Smooth muscle cell (in vitro differentiated cells): ENCODE results near the gene OR9A2. TPM values are rescaled to one million over a fixed set of nuclear protein-coding genes. Genes with fewer than 3 reads are reported as not detected.
A peak's percentile ranks its signal among the peaks of the same experiment; 100 is the strongest.

ENCODE experiments used
- DNase-seq: peaks from one replicate; lab custom pipeline; 2025; ENCODE audit not compliant: unreplicated experiment; lab: John Stamatoyannopoulos, UW
- H2AFZ ChIP-seq: fragments of 200-600 bp; sonication (generic); 2 replicates; pipeline ENCODE4 v1.6.0; 2016; ENCODE audit warnings: antibody characterized with exemption, low read depth, mild to moderate bottlenecking
- H3F3A ChIP-seq: fragments of 200-600 bp; sonication (generic); 2 replicates; pipeline ENCODE4 v1.6.0; 2017; ENCODE audit warnings: antibody characterized with exemption, low read depth
- H3K27ac ChIP-seq: fragments of 200-600 bp; sonication (generic); 2 replicates; pipeline ENCODE4 v1.5.1; 2016; ENCODE audit warnings: low read depth, mild to moderate bottlenecking
- H3K27me3 ChIP-seq: fragments of 200-600 bp; sonication (generic); 2 replicates; pipeline ENCODE4 v1.6.1; 2016; ENCODE audit warnings: low read depth, mild to moderate bottlenecking
- H3K36me3 ChIP-seq: fragments of 200-600 bp; sonication (generic); 2 replicates; pipeline ENCODE4 v1.5.1; 2016; ENCODE audit warnings: low read depth
- H3K4me1 ChIP-seq: fragments of 200-600 bp; sonication (generic); 2 replicates; pipeline ENCODE4 v1.5.1; 2016; ENCODE audit warnings: low read depth
- H3K4me2 ChIP-seq: fragments of 200-600 bp; sonication (generic); 2 replicates; pipeline ENCODE4 v1.6.0; 2016; ENCODE audit warnings: mild to moderate bottlenecking
- H3K4me3 ChIP-seq: fragments of 200-600 bp; sonication (generic); 2 replicates; pipeline ENCODE4 v1.5.1; 2016; ENCODE audit warnings: mild to moderate bottlenecking
- H3K79me2 ChIP-seq: fragments of 200-600 bp; sonication (generic); 2 replicates; pipeline ENCODE4 v1.6.0; 2016; ENCODE audit warnings: low read depth, mild to moderate bottlenecking
- H3K9ac ChIP-seq: fragments of 200-600 bp; sonication (generic); 2 replicates; pipeline ENCODE4 v1.6.0; 2016; ENCODE audit warnings: low read depth
- H3K9me3 ChIP-seq: fragments of 200-600 bp; sonication (generic); replicated peaks from 2 replicates; pipeline ENCODE4 v1.5.1; 2016; ENCODE audit warnings: low read depth
- H4K20me1 ChIP-seq: fragments of 200-600 bp; sonication (generic); 2 replicates; pipeline ENCODE4 v1.6.0; 2016; ENCODE audit warnings: low read depth
- CTCF ChIP-seq: fragments of 200-600 bp; sonication (generic); IDR thresholded peaks from 2 replicates; pipeline ENCODE4 v1.5.1; 2017; ENCODE audit warnings: borderline replicate concordance, mild to moderate bottlenecking, antibody characterized with exemption; ENCODE audit not compliant: insufficient read depth, poor library complexity, severe bottlenecking
- WGBS: methylation state at CpG from one replicate; pipeline ENCODE4 v1.1.7; 2016; ENCODE audit warnings: low lambda C conversion rate; 5-methylcytosine and 5-hydroxymethylcytosine counted together
- polyA plus RNA-seq: library from polyadenylated mRNA; unstranded; fragments of >200 nt; fragmentation: Nextera tagmentation; extraction: Ambion mirVana; gene quantifications from 2 replicates; pipeline ENCODE4 v1.2.1, GENCODE V29; 2016
- total RNA-seq: library from RNA; depleted of rRNA; stranded (reverse); fragments of >200 nt; gene quantifications from 2 replicates; pipeline ENCODE4 v1.2.3, GENCODE V29; 2014

OR9A2 gene
- total and polyA plus RNA-seq, 2 experiments from 2014 or later: 0.45 TPM; not detected in 1

- peak overlapping the region; percentile 76 for H2AFZ ChIP-seq
- H3F3A ChIP-seq: no peaks in the 10 kb centered on the region
- H3K36me3 ChIP-seq: no peaks in the 10 kb centered on the region
- no peaks in the 10 kb centered on the region for H3K9me3 ChIP-seq
- H3K4me1 ChIP-seq: no peaks in the 10 kb centered on the region
- no peak overlapping the region for H3K27ac ChIP-seq
- no peaks in the 10 kb centered on the region for H3K79me2 ChIP-seq
- DNase-seq: no peak
- peak overlapping the region; percentile 48 for H3K4me2 ChIP-seq
- TF ChIP-seq CTCF: no peak
- no peaks in the 10 kb centered on the region for H4K20me1 ChIP-seq
- H3K9ac ChIP-seq: no peak overlapping the region
- 84% methylated on average over 5 of the region's 5 CpGs for WGBS
- no peak overlapping the region for H3K4me3 ChIP-seq
- H3K27me3 ChIP-seq: peaks cover 12% of the 10 kb centered on the region
Observed at GRCh38 chr7:143002898-143003297, 24.0 kb downstream of the OR9A2 start.

- WGBS: 48% methylated on average over 3 of the region's 3 CpGs
Observed at GRCh38 chr7:143002106-143002505, 24.8 kb downstream of the OR9A2 start.

GRCh38 chr7:143000648-143001047, 26.3 kb downstream of the OR9A2 start:
- no peak overlapping the region for H3K27ac ChIP-seq
- H2AFZ ChIP-seq: no peak overlapping the region
- H3F3A ChIP-seq: no peaks in the 10 kb centered on the region
- H3K4me2 ChIP-seq: no peak overlapping the region
- no peaks in the 10 kb centered on the region for H3K4me1 ChIP-seq
- H3K27me3 ChIP-seq: peaks cover 9% of the 10 kb centered on the region
- WGBS: 90% methylated on average over 2 of the region's 2 CpGs
- no peak overlapping the region for H3K4me3 ChIP-seq
- H3K79me2 ChIP-seq: no peaks in the 10 kb centered on the region
- H3K9ac ChIP-seq: no peak overlapping the region
- no peak for TF ChIP-seq CTCF
- H4K20me1 ChIP-seq: no peaks in the 10 kb centered on the region
- H3K9me3 ChIP-seq: no peaks in the 10 kb centered on the region
- no peaks in the 10 kb centered on the region for H3K36me3 ChIP-seq
- no peak for DNase-seq

More at GRCh38 chr7:143002106-143002505, 24.8 kb downstream of the OR9A2 start:
- no peak overlapping the region for H2AFZ ChIP-seq
- no peaks in the 10 kb centered on the region for H3K4me1 ChIP-seq
- no peaks in the 10 kb centered on the region for H3K79me2 ChIP-seq
- peaks cover 12% of the 10 kb centered on the region for H3K27me3 ChIP-seq
- H3K4me2 ChIP-seq: no peak overlapping the region
- no peak for DNase-seq
- no peak overlapping the region for H3K4me3 ChIP-seq
- H3K9me3 ChIP-seq: no peaks in the 10 kb centered on the region
- H4K20me1 ChIP-seq: no peaks in the 10 kb centered on the region
- no peak overlapping the region for H3K27ac ChIP-seq
- H3K9ac ChIP-seq: no peak overlapping the region
- no peaks in the 10 kb centered on the region for H3F3A ChIP-seq
- no peaks in the 10 kb centered on the region for H3K36me3 ChIP-seq
- TF ChIP-seq CTCF: peak; percentile 47

DNA sequence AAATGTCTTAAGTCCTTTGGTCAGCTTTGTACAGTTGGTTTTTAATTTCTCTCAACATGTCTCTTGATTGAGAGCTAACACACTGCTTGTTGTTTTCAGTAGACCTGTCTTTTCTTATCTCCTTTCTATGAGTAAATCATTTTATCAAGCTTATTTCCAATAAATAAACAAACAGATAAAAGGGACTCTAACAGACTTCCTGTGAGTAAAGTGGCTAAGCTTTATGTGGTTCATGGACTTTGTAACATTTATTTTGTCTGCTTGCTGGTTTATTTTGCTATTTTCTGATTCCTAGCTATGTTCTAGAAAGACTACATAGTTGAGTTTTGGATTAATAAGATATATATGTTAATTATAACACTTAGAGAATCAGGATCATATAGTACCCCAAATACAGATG, 27.1 kb downstream of the OR9A2 start:
- Histone ChIP-seq H3K4me3 (no peak overlapping the region), H3K4me2 (peak overlapping the region; percentile 25), H2AFZ (no peak overlapping the region), H3K27ac (no peak overlapping the region), H3K27me3 (peaks cover under 1% of the 10 kb centered on the region), H3K9me3 (no peaks in the 10 kb centered on the region), H3K9ac (no peak overlapping the region), H3K79me2 (no peaks in the 10 kb centered on the region), H4K20me1 (no peaks in the 10 kb centered on the region), H3K4me1 (no peaks in the 10 kb centered on the region), H3F3A (no peaks in the 10 kb centered on the region), H3K36me3 (no peaks in the 10 kb centered on the region)
- TF ChIP-seq CTCF: no peak
- no peak for DNase-seq
